AML-193 (cell line): ENCODE measurements around the gene RAI14.

ENCODE experiments used
- DNase-seq, 2 experiments: peaks; one replicate each; lab custom pipeline; 2025; lab: John Stamatoyannopoulos, UW

The RAI14 gene

GRCh38 chr5:34857161-34857560 is 201.0 kb downstream of the RAI14 start:
- no peak for DNase-seq

- no peak for DNase-seq
Measured at GRCh38 chr5:34857894-34858293, 201.8 kb downstream of the RAI14 start.

- DNase-seq, result no peak
Measured at GRCh38 chr5:34858790-34859189, 202.7 kb downstream of the RAI14 start.

- DNase-seq, result no peak
Measured at GRCh38 chr5:34859253-34859652, 203.1 kb downstream of the RAI14 start.

GRCh38 chr5:34863946-34864345 is 207.8 kb downstream of the RAI14 start:
- no peak for DNase-seq

DNA sequence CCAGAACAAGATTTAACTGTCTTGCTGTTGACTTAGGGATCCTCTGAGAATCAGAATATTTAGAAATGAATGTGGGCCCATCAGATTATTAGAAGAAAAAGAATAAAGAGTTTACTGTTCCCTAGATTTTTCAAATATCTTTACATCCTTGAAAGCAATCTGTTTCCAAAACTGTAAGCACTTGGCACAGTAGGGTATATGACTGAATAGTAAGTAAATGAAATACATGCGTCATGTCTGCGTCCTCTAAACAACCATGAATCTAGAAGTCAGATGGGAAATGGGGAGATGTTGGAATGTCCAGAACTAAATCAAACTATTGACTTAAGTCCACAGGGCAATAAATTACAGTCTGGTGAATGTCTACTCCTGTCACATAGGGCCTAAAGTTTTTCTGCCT is 209.0 kb downstream of the RAI14 start:
- DNase-seq, result no peak

DNA sequence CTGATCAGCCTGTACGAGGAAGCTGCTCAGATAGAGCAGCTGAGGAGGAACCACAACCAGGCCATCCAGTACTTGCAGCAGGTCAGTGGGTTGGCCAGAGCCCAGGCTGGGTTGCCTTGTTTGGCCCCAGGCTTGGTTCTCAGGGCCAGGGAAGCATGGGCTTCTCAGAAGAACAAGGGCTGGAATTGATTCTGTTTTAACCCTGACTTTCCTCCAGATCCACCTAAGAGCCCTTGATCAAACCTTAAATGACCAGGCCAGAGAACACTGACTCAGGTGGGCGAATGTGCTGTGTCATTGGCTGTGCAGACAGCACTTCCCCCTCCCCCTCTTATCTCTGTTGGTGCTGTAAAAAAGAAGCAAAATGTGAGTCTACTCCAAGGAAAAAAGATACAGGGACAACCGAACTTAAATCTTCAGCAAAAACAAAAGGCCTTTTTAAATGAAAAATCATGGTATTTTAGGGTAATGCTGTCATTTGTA is 210.9 kb downstream of the RAI14 start:
- DNase-seq, result no peak

DNA sequence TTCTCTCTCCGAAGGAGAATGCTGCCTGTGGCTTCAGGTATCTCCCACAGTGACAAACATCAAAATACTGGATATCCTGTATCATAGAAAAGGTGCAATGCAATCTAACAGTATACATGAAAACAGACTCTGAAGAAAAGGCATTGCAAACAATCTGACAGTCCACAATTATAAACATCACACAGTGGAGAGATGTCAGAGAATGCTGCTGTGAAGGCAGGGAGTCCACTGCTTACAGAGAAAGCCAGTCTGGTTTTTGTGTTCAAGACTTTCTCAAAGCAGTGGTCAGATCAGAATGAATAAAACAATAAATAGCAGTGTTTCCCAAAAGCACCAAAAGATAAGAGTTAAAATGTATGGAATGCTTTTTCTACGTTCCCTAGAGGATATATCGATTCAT is 211.5 kb downstream of the RAI14 start:
- DNase-seq, result no peak

DNA sequence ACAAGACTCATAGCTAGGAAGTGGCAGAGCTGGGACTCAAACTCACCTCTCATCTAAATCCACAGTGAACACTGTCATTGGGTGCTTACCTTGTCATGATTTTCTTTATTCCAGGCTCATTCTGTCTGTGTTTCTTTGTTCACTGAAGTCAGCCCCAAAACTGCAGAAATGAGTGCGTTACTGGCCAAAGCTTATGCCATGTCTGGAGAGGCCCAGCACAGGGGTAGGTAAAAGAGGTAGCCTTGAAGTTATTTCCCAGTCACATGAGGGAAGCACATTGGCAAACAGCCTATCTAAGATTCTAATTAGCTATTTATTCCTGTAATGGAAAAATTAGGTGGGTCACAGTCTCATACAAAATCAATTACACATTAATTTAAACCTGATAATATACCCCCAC is 212.7 kb downstream of the RAI14 start:
- no peak for DNase-seq

DNA sequence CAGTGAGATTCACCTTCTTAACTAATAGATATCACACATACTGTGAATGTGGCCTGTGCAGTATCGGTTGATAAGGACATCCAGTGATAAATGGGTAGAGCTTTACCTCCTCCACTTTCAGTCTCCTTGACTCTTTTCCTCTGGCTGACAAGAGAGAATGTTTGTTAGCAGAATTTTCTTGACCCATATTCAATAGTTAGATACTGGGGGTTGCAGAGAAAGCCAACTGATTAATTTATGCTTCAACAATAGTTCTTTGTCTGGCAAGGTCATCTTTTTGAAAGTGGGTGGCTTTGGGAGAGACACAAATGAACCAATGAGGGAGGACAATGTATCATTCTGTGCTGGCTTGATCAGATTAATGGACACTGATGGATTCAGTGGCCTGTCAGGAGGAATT is 213.1 kb downstream of the RAI14 start:
- DNase-seq, result no peak

DNA sequence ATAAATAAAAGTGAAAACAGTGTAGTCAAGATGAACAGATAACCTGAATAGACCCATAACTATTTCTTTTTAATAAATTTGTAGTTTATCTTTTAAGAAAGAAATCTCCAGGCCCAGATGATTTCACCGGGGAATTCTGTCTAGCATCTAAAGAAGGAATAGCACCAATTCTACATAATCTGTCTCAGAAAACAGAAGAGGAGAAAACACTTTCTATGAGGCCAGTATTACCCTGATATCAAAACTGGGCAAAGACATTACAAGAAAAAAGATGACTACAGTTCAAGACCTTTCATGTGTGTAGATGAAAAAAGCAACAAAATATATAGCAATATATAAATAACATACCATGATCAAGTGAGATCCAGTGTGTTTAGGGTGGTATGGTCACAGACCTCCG is 214.3 kb downstream of the RAI14 start:
- DNase-seq, result no peak

DNA sequence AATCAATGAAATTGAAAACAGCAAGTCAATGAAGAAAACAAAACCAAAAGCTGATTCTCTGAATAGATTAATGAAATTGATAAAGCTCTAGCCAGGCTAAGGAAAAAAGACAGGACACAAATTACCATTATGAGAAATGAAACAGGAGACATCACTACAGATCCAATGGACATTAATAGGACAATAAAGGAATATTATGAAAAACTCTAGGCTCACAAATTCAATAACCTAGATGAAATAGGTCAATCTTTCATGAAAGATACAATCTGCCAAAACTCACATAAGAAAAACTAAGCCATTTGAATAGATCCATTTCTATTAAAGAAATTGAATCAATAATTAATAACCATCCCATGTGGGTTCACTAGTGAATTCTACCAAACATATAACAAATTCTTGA is 220.1 kb downstream of the RAI14 start:
- no peak for DNase-seq

GRCh38 chr5:34881246-34881645 is 225.1 kb downstream of the RAI14 start:
- DNase-seq, result no peak
